Stimulated activated CD4-positive, alpha-beta T cell treated with anti-CD3 and anti-CD28 coated beads, Interleukin-1b, Interleukin-23, amount 100 ng/mL, for 48 hours (primary cell): ENCODE measurements around the gene KCNMB2.

Source experiments
- DNase-seq: peaks from one replicate; pipeline ENCODE4 v3.0.0-alpha.2; 2020

Gene KCNMB2

GRCh38 chr3:178583963-178584575, 47.8 kb downstream of the KCNMB2 start:
- no peak for DNase-seq

- no peak for DNase-seq
Measured at GRCh38 chr3:178584722-178585380, 48.6 kb downstream of the KCNMB2 start.

GRCh38 chr3:178585454-178585853, 49.2 kb downstream of the KCNMB2 start:
- no peak for DNase-seq

- no peak for DNase-seq
Measured at GRCh38 chr3:178586076-178586475, 49.8 kb downstream of the KCNMB2 start.

- no peak for DNase-seq
Measured at GRCh38 chr3:178588628-178589027, 52.4 kb downstream of the KCNMB2 start.

GRCh38 chr3:178593786-178594185, 57.5 kb downstream of the KCNMB2 start:
- no peak for DNase-seq

- DNase-seq, result no peak
Measured at GRCh38 chr3:178597371-178597770, 61.1 kb downstream of the KCNMB2 start.

- DNase-seq, result no peak
Measured at GRCh38 chr3:178602856-178603255, 66.6 kb downstream of the KCNMB2 start.

- no peak for DNase-seq
Measured at GRCh38 chr3:178603735-178604134, 67.5 kb downstream of the KCNMB2 start.

- DNase-seq, result no peak
Measured at GRCh38 chr3:178618197-178618596, 82.0 kb downstream of the KCNMB2 start.

GRCh38 chr3:178618896-178619295, 82.7 kb downstream of the KCNMB2 start:
- no peak for DNase-seq

GRCh38 chr3:178623666-178624255, 87.5 kb downstream of the KCNMB2 start:
- no peak for DNase-seq

GRCh38 chr3:178624276-178624675, 88.0 kb downstream of the KCNMB2 start:
- DNase-seq, result no peak

- no peak for DNase-seq
Measured at GRCh38 chr3:178625053-178625600, 88.9 kb downstream of the KCNMB2 start.

- no peak for DNase-seq
Measured at GRCh38 chr3:178628037-178628436, 91.8 kb downstream of the KCNMB2 start.

GRCh38 chr3:178629430-178630178, 93.4 kb downstream of the KCNMB2 start:
- no peak for DNase-seq

- DNase-seq, result no peak
Measured at GRCh38 chr3:178631950-178632349, 95.7 kb downstream of the KCNMB2 start.

- DNase-seq, result no peak
Measured at GRCh38 chr3:178634975-178635374, 98.7 kb downstream of the KCNMB2 start.

GRCh38 chr3:178637802-178638201, 101.6 kb downstream of the KCNMB2 start:
- no peak for DNase-seq

- DNase-seq, result no peak
Measured at GRCh38 chr3:178645503-178645902, 109.3 kb downstream of the KCNMB2 start.

GRCh38 chr3:178646186-178646862, 110.1 kb downstream of the KCNMB2 start:
- DNase-seq, result no peak

- no peak for DNase-seq
Measured at GRCh38 chr3:178655488-178655887, 119.3 kb downstream of the KCNMB2 start.
